Activated T-cell treated with anti-CD3 and anti-CD28 coated beads for 48 hours (primary cell): ENCODE measurements around the gene TRDMT1.

Source experiments
- DNase-seq: peaks from one replicate; pipeline ENCODE4 v3.0.0-alpha.2; 2020; ENCODE audit warnings: low read depth

TRDMT1 gene

GRCh38 chr10:17209881-17210280 is 8.4 kb upstream of the TRDMT1 start:
- no peak for DNase-seq

DNA sequence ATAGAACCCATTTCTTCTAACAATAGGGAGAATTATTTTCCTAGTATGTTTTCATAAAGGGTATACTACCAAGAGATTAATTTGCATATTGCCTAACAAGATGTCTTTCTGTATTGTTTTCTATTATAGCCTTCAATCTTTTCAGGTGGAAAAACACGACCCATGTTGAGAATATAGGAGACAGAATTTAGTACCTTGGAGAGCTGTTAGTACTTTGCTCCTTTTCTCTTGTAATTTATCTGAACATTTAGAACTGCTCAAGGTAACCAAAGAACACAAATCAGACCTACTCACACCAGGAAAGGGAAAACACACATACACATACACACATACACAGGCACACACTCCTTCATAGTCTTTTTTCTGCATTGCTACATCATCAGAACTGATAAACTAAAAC is 7.8 kb upstream of the TRDMT1 start:
- no peak for DNase-seq

DNA sequence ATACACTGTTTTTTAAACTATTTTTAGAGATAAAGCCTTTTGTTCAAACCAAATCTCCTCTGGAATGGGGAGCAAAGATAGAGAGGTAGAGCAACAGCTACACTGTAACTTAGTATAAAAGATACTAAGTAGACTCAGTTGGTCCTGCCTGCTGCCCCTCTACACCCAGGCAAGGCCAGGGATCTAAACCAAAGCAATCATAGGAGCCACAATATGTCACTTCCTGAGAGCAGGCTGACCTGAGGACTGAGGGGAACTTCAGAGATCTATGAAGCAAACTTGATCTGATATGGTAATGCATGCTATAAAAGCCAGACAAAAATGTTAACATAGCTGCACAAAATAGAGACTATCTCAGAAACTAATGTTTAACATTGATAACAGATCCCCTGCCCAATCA is 7.0 kb upstream of the TRDMT1 start:
- no peak for DNase-seq

GRCh38 chr10:17206210-17206709 is 4.8 kb upstream of the TRDMT1 start:
- no peak for DNase-seq

DNA sequence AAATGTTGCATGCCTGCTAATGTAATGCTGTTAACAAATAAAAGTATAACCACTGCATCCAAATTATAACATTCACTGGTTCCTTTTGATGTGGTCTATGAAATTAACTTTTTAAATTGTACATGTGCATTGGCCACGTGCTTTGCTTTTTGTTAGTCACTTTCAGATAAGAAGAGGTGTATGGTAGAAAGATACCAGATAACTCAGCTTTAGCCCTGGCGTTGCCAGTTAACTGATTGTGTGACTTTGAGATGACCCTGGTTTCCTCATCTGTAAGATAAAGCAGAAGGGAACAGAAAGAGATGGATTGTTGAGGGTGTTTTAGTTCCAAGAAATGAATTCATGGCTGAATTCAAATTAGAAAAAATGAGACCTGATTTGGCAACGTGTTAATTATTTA is 1.9 kb upstream of the TRDMT1 start:
- no peak for DNase-seq

DNA sequence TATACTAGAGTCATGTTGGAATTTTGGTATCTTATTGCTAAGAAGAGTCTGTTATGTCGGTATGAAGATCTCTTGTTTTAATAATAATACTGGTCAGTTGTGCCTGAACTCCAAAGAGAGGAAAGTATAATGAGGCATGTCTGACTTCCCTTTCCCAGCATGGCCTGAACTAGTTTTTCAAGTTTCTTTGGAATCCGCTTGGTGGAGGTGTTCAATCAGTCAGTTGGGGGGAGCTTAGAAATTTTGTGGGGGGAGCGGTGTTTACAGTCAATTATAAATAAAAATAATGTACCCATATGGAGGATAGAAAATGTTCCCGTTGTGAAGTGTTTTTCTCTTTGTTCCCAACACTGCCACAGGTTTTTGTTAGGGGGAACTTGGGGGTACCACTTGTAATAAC is 1.5 kb upstream of the TRDMT1 start:
- DNase-seq, result no peak

DNA sequence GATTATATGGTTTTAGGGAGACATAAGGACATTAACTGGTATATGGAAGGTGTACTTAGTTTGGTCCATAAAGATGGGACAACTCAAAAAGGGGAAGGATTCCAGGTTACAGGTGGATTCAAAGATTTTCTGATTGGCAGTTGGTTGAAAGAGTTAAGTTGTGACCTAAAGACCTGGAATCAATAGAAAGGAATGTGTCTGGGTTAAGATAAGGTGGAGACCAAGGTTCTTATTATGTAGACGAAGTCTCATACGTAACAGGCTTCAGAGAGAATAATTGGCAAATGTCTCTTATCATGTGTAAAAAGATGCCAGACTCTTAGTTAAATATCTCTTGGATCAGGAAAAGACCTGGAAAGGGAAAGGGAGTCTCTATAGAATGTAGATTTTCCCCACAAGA is 1.0 kb upstream of the TRDMT1 start:
- no peak for DNase-seq

DNA sequence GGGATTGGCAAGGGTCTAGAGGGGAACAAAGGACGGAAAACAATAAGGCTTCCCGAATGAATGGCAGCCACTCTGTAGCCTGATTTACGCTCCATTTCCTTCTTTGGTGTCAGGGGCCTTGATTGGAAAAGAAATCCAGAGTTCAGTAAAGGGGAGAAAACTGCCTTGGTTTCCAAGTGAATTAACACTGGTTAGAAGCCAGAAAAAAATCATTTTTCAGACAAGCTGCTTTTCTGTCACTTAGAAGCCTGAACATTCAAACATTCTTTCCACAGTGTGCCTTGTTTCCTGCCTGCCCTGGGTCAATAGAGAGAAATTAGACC is 283 bp upstream of the TRDMT1 start:
- DNase-seq, result no peak

GRCh38 chr10:17200001-17200911 is 1.2 kb downstream of the TRDMT1 start:
- no peak for DNase-seq

GRCh38 chr10:17199351-17199804 is 2.1 kb downstream of the TRDMT1 start:
- no peak for DNase-seq

- DNase-seq, result no peak
Observed at GRCh38 chr10:17196573-17196972, 4.9 kb downstream of the TRDMT1 start.

DNA sequence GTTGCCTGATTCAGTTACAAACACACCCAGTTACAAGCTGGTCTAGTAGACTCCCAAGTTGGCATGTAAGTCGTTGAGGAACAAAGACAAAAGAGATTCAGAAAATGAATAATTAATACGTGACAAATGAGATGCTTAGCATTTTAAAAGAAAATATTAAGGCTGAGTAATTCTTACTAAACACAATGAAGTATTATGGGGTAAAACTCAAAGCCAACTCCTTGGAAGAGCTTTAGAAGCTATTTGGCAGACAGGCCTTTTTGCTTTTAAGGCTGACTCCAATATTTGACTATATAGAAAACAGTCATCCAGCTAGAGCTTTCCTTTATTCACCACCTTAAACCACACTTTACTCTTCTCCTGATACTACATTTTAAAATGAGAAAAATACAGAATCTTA is 5.4 kb downstream of the TRDMT1 start:
- no peak for DNase-seq

- no peak for DNase-seq
Observed at GRCh38 chr10:17195083-17195482, 6.4 kb downstream of the TRDMT1 start.

DNA sequence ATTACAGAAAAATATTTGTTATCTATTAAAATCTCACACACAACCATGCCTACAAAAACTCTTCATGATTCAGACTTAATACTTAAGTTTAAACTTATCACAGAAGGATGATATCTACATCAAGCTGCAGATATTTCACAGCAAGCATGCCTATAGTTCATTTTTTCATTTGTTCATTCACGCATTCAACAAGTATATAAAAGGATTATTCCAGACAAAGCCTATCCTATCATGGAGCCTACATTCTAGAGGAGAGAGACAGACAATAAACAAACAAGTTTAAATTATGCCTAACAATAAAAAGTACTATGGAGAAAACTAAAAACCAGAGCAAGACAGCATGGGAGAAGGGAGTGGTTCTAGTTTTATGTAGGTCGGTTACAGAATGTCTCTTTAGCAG is 10.9 kb downstream of the TRDMT1 start:
- DNase-seq, result no peak

GRCh38 chr10:17188644-17189172 is 12.8 kb downstream of the TRDMT1 start:
- no peak for DNase-seq

DNA sequence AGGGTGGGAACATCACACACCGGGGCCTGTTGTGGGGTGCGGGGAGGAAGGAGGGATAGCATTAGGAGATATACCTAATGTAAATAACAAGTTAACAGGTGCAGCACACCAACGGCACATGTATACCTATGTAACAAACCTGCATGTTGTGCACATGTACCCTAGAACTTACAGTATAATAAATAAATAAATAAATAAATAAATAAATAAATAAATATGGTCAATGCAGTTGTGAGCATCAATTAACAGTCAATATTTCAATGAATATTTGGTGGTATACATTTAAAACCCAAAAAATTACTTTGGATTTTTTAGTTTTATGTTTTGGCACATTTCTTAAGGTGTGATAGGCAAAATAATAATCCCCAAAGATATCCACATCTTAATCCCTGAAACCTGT is 15.6 kb downstream of the TRDMT1 start:
- no peak for DNase-seq

- no peak for DNase-seq
Observed at GRCh38 chr10:17183110-17183509, 18.4 kb downstream of the TRDMT1 start.

- DNase-seq, result no peak
Observed at GRCh38 chr10:17181751-17182150, 19.7 kb downstream of the TRDMT1 start.

DNA sequence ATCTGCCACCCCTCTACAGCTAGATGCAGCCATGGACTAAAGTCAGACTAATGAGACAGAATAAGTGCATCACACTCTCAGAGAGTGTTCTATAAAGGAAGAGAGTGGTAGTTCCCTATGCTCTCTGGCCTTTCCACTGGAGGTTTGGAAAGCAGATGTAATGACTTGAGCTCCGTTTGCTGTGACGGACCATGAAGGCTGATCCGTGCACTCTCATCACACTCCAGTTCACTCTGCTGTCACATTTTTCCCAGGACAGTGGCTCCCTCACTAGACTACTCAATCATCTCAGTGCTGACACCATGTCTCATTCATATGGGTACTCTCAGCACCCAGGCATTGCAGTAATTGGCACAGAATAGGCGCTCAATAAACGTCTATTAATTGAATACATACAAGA is 20.4 kb downstream of the TRDMT1 start:
- DNase-seq, result no peak

DNA sequence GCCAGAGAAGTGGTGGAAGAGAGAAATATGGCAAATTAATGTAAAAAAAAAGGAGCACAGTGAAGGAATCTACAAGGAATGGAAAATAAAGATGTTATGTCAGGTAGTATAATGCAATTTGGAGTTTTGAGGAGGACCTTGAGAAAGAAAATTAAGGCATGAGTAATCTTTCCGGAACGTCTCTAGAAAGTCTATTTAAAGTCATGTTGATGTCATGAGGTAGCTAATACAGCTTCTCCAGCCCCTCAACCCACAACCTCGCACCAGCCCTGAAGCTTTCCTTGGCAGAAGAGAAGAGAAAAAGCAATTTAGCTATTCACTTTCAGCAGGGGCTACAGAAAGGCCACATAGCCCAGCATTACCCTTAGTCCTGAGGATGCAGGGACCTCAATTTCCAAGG is 22.5 kb downstream of the TRDMT1 start:
- no peak for DNase-seq

DNA sequence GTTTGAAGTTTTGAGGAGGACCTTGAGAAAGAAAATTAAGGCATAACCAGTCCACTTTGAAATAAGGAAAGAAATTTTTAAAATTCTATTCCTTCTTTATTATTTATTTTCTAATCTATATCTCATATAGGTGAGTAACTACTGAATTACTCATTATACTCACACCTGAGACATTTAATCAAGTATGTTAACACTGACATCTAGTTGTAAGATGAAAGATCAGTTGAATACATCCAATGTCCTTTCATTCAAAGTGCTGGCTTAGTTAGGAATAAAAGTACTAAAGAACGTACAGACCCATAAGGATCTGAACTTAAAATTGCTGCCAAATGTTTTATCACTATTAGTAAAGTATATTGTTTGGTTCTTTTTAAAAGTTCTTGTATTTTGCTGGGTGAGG is 23.5 kb downstream of the TRDMT1 start:
- no peak for DNase-seq

DNA sequence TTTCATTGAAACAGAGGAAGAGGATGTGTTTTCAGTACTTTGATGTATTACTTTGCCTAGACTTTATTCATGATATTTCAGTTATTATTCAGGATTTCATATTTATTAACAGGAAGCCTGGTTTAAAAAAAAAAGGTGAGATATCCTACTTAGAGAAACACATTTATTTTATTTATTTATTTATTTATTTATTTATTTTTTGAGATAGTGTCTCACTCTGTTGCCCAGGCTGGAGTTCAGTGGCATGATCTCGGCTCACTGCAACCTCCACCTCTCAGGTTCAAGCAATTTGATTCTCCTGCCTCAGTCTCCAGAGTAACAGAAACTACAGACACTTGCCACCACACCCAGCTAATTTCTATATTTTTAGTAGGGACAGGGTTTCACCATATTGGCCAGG is 24.5 kb downstream of the TRDMT1 start:
- DNase-seq, result no peak

DNA sequence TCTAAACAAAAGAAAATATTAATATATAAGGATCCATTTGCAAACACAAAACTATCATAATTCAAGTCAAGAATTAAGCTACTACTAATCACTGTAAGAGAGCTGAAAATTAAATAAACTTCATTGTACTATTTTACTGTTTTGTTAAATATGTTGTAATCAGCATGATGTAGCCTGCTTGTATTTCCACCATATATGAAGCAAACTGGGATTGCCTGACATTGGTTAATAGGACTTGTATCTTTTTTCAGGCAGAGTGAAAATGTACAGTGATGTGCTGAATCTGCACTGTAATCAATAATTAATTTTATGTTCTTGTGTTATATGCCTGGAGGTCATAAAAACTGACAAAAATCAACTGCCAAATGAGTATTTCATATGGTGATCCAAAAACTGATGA is 25.4 kb downstream of the TRDMT1 start:
- no peak for DNase-seq

GRCh38 chr10:17175551-17175950 is 25.9 kb downstream of the TRDMT1 start:
- no peak for DNase-seq
